Endodermal cell (in vitro differentiated cells): ENCODE data around the gene EPS15. TPM values are rescaled to one million over a fixed set of nuclear protein-coding genes. Genes with fewer than 3 reads are reported as not detected.
"Not testable (repeated sequence)": the region's sequence is repeated elsewhere in the genome, so short reads cannot be mapped to it uniquely, and the experiment has no call there.

Source experiments
- DNase-seq: peaks from one replicate; pipeline ENCODE4 v3.0.0-alpha.2; 2017
- H3K27ac ChIP-seq: 2 replicates; pipeline ENCODE4 v1.5.1; 2013; ENCODE audit warnings: mild to moderate bottlenecking, low read depth, low read length, moderate library complexity
- H3K27me3 ChIP-seq: 2 replicates; pipeline ENCODE4 v1.6.1; 2013; ENCODE audit warnings: mild to moderate bottlenecking, low read length, moderate library complexity; ENCODE audit not compliant: insufficient read depth, control insufficient read depth, poor library complexity, severe bottlenecking
- H3K36me3 ChIP-seq: 2 replicates; pipeline ENCODE4 v1.7.0; 2013; ENCODE audit warnings: mild to moderate bottlenecking, low read length, moderate library complexity; ENCODE audit not compliant: control insufficient read depth, insufficient read depth
- H3K4me1 ChIP-seq: one replicate; pipeline ENCODE4 v1.7.0; 2013; ENCODE audit warnings: low read length; ENCODE audit not compliant: control insufficient read depth, insufficient read depth
- H3K4me3 ChIP-seq: 2 replicates; pipeline ENCODE4 v1.5.1; 2013; ENCODE audit warnings: mild to moderate bottlenecking, low read length, moderate library complexity
- H3K9ac ChIP-seq: 2 replicates; pipeline ENCODE4 v1.6.1; 2013; ENCODE audit warnings: mild to moderate bottlenecking, low read length, moderate library complexity; ENCODE audit not compliant: poor library complexity, severe bottlenecking; ENCODE audit errors: extremely low read depth
- H3K9me3 ChIP-seq: 2 replicates; pipeline ENCODE4 v1.6.1; 2013; ENCODE audit warnings: mild to moderate bottlenecking, low read length, moderate library complexity; ENCODE audit not compliant: control insufficient read depth
- H3K27ac Mint-ChIP-seq: 2 replicates; pipeline ENCODE4 v1.8.0; 2020; ENCODE audit warnings: mixed read lengths
- H3K27me3 Mint-ChIP-seq: 2 replicates; pipeline ENCODE4 v1.8.0; 2021; ENCODE audit warnings: mild to moderate bottlenecking, mixed read lengths; ENCODE audit not compliant: insufficient read depth
- H3K36me3 Mint-ChIP-seq: 2 replicates; pipeline ENCODE4 v1.8.0; 2020; ENCODE audit warnings: low read depth, mixed read lengths
- H3K4me1 Mint-ChIP-seq: 2 replicates; pipeline ENCODE4 v1.8.0; 2020; ENCODE audit warnings: mixed read lengths
- H3K4me3 Mint-ChIP-seq: 2 replicates; pipeline ENCODE4 v1.8.0; 2020; ENCODE audit warnings: mild to moderate bottlenecking, moderate library complexity, mixed read lengths
- H3K9me3 Mint-ChIP-seq: 2 replicates; pipeline ENCODE4 v1.8.0; 2020; ENCODE audit warnings: mild to moderate bottlenecking, mixed read lengths
- WGBS, 2 experiments: methylation state at CpG; one replicate each; pipeline versions ENCODE4 v1.1.5 to v1.1.7; 2013; ENCODE audit warnings: missing lambda C conversion rate in 2 of 2, mixed read lengths in 1 of 2; ENCODE audit not compliant: insufficient coverage in 1 of 2, insufficient read length in 1 of 2; 5-methylcytosine and 5-hydroxymethylcytosine counted together
- total RNA-seq, 2 donors: library from RNA; stranded (reverse); fragmentation: NEBNext Ultra II Directional in 1 of 2; extraction: Animal tissue kit (Norgen Biotek cat#: 25700) in 1 of 2; gene quantifications; 2 replicates in 1 of 2; 3 replicates in 1 of 2; pipeline ENCODE4 v1.2.1, GENCODE V29; 2021
- TF ChIP-seq, protein P1 (sequence below): fragments of 200-600 bp; sonication (generic); conservative IDR thresholded peaks from 2 replicates; pipeline ENCODE4 v1.5.0; 2021; ENCODE audit warnings: antibody characterized with exemption, mild to moderate bottlenecking

The EPS15 gene
- total RNA-seq, 2 donors from 2014 or later = 45.0 to 46.9 TPM

DNA sequence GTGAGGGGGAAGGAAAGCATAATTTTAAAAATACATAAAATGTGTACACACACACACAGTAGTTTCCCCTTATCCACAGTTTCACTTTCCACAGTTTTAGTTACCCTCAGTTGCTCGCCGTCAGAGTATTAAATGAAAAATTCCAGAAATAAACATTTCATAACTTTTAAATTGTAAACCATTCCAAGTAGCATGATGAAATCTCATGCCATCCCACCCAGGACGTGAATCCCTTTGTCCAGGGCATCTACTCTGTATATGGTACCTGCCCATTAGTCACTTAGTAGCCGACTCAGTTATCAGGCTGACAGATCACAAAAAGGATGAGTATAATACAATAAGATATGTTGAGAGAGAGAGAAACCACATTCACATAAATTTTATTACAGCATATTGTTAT, 36.2 kb downstream of the EPS15 start:
- Histone ChIP-seq H3K9me3 (no peaks in the 10 kb centered on the region), H3K36me3 (peaks cover 15% of the 10 kb centered on the region), H3K4me3 (no peak overlapping the region), H3K27ac (no peak overlapping the region), H3K27me3 (no peaks in the 10 kb centered on the region), H3K9ac (no peak overlapping the region), H3K4me1 (no peaks in the 10 kb centered on the region)
- Mint-ChIP-seq H3K9me3 (no peaks in the 10 kb centered on the region), H3K36me3 (peaks cover 40% of the 10 kb centered on the region), H3K4me1 (no peaks in the 10 kb centered on the region), H3K27ac (no peak overlapping the region), H3K27me3 (no peaks in the 10 kb centered on the region), H3K4me3 (no peak overlapping the region)
- DNase-seq = no peak
- 95 to 99% methylated on average over 3 to 4 of the region's 4 CpGs for WGBS, 2 experiments
- TF ChIP-seq, protein P1, sequence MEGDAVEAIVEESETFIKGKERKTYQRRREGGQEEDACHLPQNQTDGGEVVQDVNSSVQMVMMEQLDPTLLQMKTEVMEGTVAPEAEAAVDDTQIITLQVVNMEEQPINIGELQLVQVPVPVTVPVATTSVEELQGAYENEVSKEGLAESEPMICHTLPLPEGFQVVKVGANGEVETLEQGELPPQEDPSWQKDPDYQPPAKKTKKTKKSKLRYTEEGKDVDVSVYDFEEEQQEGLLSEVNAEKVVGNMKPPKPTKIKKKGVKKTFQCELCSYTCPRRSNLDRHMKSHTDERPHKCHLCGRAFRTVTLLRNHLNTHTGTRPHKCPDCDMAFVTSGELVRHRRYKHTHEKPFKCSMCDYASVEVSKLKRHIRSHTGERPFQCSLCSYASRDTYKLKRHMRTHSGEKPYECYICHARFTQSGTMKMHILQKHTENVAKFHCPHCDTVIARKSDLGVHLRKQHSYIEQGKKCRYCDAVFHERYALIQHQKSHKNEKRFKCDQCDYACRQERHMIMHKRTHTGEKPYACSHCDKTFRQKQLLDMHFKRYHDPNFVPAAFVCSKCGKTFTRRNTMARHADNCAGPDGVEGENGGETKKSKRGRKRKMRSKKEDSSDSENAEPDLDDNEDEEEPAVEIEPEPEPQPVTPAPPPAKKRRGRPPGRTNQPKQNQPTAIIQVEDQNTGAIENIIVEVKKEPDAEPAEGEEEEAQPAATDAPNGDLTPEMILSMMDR = no peak

DNA sequence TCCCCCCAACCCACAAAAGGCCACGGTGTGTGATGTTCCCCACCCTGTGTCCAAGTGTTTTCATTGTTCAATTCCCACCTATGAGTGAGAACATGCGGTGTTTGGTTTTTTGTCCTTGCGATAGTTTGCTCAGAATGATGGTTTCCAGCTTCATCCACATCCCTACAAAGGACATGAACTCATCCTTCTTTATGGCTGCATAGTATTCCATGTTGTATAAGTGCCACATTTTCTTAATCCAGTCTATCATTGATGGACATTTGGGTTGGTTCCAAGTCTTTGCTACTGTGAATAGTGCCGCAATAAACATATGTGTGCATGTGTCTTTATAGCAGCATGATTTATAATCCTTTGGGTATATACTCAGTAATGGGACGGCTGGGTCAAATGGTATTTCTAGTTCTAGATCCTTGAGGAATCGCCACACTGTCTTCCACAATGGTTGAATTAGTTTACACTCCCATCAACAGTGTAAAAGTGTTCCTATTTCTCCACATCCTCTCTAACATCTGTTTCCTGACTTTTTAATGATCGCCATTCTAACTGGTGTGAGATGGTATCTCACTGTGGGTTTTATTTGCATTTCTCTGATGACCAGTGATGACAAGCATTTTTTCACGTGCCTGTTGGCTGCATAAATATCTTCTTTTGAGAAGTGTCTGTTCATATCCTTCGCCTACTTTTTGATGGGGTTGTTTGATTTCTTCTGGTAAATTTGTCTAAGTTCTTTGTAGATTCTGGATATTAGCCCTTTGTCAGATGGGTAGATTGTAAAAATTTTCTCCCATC, 44.0 kb downstream of the EPS15 start:
- not testable (repeated sequence) for H3K27me3 Mint-ChIP-seq

DNA sequence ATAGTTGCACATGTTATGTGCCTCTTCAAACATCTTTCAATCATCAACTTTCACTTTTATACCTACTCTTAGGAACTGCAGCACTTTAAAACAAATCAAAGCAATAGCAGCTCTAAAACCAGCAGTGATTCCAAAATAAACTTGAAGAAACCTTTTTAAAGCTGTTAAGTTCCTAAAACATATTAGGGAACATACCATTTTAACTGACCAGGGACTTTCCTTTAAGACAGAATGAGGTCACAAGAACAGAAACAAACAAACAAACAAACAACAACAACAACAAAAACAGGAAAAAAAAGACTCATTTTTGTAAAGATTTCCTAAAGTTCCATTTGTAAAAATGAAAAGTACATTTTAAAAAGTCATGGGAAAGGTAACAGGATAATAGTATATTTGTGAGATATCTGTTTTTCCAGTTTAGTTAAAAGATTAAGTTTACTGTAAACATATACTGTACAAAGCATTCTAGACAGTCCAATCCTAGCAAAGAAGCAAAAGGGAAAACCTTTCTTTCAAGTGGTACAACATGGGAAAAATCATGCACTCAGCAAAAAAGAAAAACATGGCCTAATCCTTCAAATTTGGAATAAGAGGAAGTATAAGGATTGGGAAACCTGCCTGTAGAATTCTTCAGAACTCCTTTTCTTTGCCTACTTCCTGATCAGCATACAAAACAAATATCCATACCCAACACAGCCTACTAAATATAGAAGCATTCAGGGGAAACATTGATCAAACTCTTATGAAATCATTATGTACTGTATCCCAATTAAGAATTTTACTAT, 45.5 kb downstream of the EPS15 start:
- no peak overlapping the region for H3K27ac ChIP-seq
- Mint-ChIP-seq H3K27me3 (no peaks in the 10 kb centered on the region), H3K36me3 (peaks cover 25% of the 10 kb centered on the region), H3K27ac (peak overlapping the region; percentile 53), H3K4me3 (no peak overlapping the region), H3K4me1 (no peaks in the 10 kb centered on the region), H3K9me3 (peaks cover 8% of the 10 kb centered on the region)
- H3K9me3 ChIP-seq = no peaks in the 10 kb centered on the region
- no peaks in the 10 kb centered on the region for H3K4me1 ChIP-seq
- no peak overlapping the region for H3K4me3 ChIP-seq
- peaks cover 27% of the 10 kb centered on the region for H3K36me3 ChIP-seq
- H3K9ac ChIP-seq = no peak overlapping the region
- no peaks in the 10 kb centered on the region for H3K27me3 ChIP-seq
- DNase-seq = no peak
- TF ChIP-seq, protein P1 = no peak

More for the DNA sequence above, 44.0 kb downstream of the EPS15 start:
- peaks cover 27% of the 10 kb centered on the region for H3K36me3 Mint-ChIP-seq
- not testable (repeated sequence) for H3K27me3 ChIP-seq, H3K4me3 Mint-ChIP-seq, H3K9me3 Mint-ChIP-seq, DNase-seq, H3K27ac ChIP-seq, H3K9ac ChIP-seq, H3K4me1 ChIP-seq, H3K9me3 ChIP-seq, H3K27ac Mint-ChIP-seq, H3K4me1 Mint-ChIP-seq, H3K4me3 ChIP-seq
- WGBS, 2 experiments = 83 to 99% methylated on average over 2 to 8 of the region's 9 CpGs
- peaks cover 22% of the 10 kb centered on the region for H3K36me3 ChIP-seq
